ENCODE measurements around the gene SLC24A3. TPM values are rescaled to one million over a fixed set of nuclear protein-coding genes. Genes with fewer than 3 reads are reported as not detected.

SLC24A3 gene
- total RNA-seq, 1 experiment from 2014 or later, result 0.06 TPM

- no peak for DNase-seq (ENCODE audit: low read depth)
Measured at GRCh38 chr20:19709635-19710335, 497.3 kb downstream of the SLC24A3 start.

GRCh38 chr20:19710336-19711120 is 498.1 kb downstream of the SLC24A3 start:
- no peak for DNase-seq (ENCODE audit: low read depth)

GRCh38 chr20:19711126-19711525 is 498.7 kb downstream of the SLC24A3 start:
- DNase-seq (ENCODE audit: low read depth), result no peak

GRCh38 chr20:19712721-19713260 is 500.3 kb downstream of the SLC24A3 start:
- no peak for DNase-seq (ENCODE audit: low read depth)

GRCh38 chr20:19713822-19714578 is 501.6 kb downstream of the SLC24A3 start:
- DNase-seq (ENCODE audit: low read depth), result no peak

GRCh38 chr20:19714579-19714840 is 502.1 kb downstream of the SLC24A3 start:
- no peak for DNase-seq (ENCODE audit: low read depth)

GRCh38 chr20:19715986-19716385 is 503.5 kb downstream of the SLC24A3 start:
- DNase-seq (ENCODE audit: low read depth), result no peak

- no peak for DNase-seq (ENCODE audit: low read depth)
Measured at GRCh38 chr20:19718880-19719279, 506.4 kb downstream of the SLC24A3 start.

- no peak for DNase-seq (ENCODE audit: low read depth)
Measured at GRCh38 chr20:19720991-19721390, 508.5 kb downstream of the SLC24A3 start.

- DNase-seq (ENCODE audit: low read depth), result no peak
Measured at GRCh38 chr20:19723051-19723450, 510.6 kb downstream of the SLC24A3 start.

GRCh38 chr20:19723813-19724430 is 511.5 kb downstream of the SLC24A3 start:
- no peak for DNase-seq (ENCODE audit: low read depth)

GRCh38 chr20:19725373-19725772 is 512.9 kb downstream of the SLC24A3 start:
- DNase-seq (ENCODE audit: low read depth), result no peak

- DNase-seq (ENCODE audit: low read depth), result peak; percentile 57
Measured at GRCh38 chr20:19725814-19726525, 513.5 kb downstream of the SLC24A3 start.

- no peak for DNase-seq (ENCODE audit: low read depth)
Measured at GRCh38 chr20:19727251-19727847, 514.9 kb downstream of the SLC24A3 start.

GRCh38 chr20:19729672-19730071 is 517.2 kb downstream of the SLC24A3 start:
- DNase-seq (ENCODE audit: low read depth), result no peak

GRCh38 chr20:19730706-19731105 is 518.3 kb downstream of the SLC24A3 start:
- DNase-seq (ENCODE audit: low read depth), result no peak

GRCh38 chr20:19734811-19735210 is 522.4 kb downstream of the SLC24A3 start:
- no peak for DNase-seq (ENCODE audit: low read depth)

GRCh38 chr20:19735446-19735845 is 523.0 kb downstream of the SLC24A3 start:
- peak; percentile 92 for DNase-seq (ENCODE audit: low read depth)

GRCh38 chr20:19737025-19737424 is 524.6 kb downstream of the SLC24A3 start:
- DNase-seq (ENCODE audit: low read depth), result peak; percentile 74

- no peak for DNase-seq (ENCODE audit: low read depth)
Measured at GRCh38 chr20:19738951-19739350, 526.5 kb downstream of the SLC24A3 start.

GRCh38 chr20:19739351-19739750 is 526.9 kb downstream of the SLC24A3 start:
- no peak for DNase-seq (ENCODE audit: low read depth)
